Measurements from ENCODE around the gene LEUTX. TPM values are rescaled to one million over a fixed set of nuclear protein-coding genes. Genes with fewer than 3 reads are reported as not detected.
"Not testable (repeated sequence)": the region's sequence is repeated elsewhere in the genome, so short reads cannot be mapped to it uniquely, and the experiment has no call there.

LEUTX gene
- polyA plus RNA-seq, 1 of the 3 experiments (the other 2 are of a cell fraction) = not detected

DNA sequence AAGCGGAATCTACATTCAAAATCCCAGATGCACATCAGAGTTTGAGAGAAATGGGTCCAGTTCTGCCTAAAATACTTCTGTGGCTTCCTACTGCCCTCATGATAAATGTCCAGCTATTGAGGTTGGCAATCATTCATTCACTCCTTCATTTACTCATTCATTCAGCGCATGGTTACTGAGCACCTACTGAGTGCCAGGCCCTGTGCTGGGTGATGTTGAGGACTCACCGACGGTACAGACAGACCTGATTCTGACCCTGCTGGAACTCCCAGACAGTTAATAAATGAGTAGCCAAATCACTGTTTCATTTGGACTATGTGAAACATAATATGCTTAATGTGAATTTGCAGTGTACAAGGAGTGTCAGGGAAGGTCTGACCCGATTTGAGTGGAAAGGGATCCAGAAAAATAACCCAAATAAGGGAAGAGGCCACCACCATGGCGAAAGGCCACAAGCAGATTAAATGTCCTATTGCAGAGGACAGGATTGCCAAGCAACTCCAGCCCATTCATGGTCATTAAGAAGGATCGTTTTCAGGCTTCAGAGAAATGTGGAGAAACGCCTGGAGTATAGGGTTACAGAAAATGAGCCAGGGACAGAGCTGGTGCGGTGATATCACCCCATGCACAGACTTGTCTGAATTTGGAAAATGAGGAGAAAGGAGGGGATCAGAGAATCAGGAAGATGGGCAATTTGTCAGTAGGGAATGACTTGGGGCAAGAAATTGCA is 34.8 kb downstream of the LEUTX start:
- no peak overlapping the region for H3K4me2 ChIP-seq
- H3K27ac ChIP-seq (ENCODE audit: low read depth in 2 of 2, low read length in 1 of 2) = no peak overlapping the region
- H3K4me1 ChIP-seq (ENCODE audit: control insufficient read depth in 1 of 2, insufficient read depth in 2 of 2, low read depth in 1 of 2, low read length in 1 of 2) = no peaks in the 10 kb centered on the region
- no peaks in the 10 kb centered on the region for H3K9me3 ChIP-seq
- no peaks in the 10 kb centered on the region for H3K27me3 ChIP-seq (ENCODE audit: insufficient read depth)
- H3K4me3 ChIP-seq (ENCODE audit: low read depth in 2 of 2, low read length in 1 of 2) = no peak overlapping the region
- CTCF ChIA-PET = interaction anchor here (0.9 to 1.3 kb wide), 2 partner anchors 11 to 29 kb away, joined by 3 to 4 read pairs; no protein-coding TSS in a partner anchor
- H4K20me1 ChIP-seq (ENCODE audit: insufficient read depth) = no peaks in the 10 kb centered on the region
- H3K9ac ChIP-seq = no peak overlapping the region
- 74% methylated on average over 9 of the region's 9 CpGs for WGBS (ENCODE audit: low lambda C conversion rate)
- H3K36me3 ChIP-seq (replicated peaks in 1 of 2; ENCODE audit: control insufficient read depth in 1 of 2, insufficient read depth in 2 of 2, low read length in 1 of 2) = no peaks in the 10 kb centered on the region
- H3K79me2 ChIP-seq (ENCODE audit: insufficient read depth) = no peaks in the 10 kb centered on the region
- H3F3A ChIP-seq (replicated peaks; ENCODE audit: insufficient read depth) = no peaks in the 10 kb centered on the region
- POLR2A ChIA-PET = no interaction called here
- no peak overlapping the region for H2AFZ ChIP-seq (ENCODE audit: low read depth)
- DNase-seq = no peak
- no peaks in the 10 kb centered on the region for H3K9me2 ChIP-seq
- TF ChIP-seq CHD2 (IDR thresholded peaks at IDR 0.05; ENCODE audit: low read length, partially characterized antibody) (no peak), RFX5 (IDR thresholded peaks at IDR 0.05; ENCODE audit: low read length) (no peak), TAF1 (IDR thresholded peaks at IDR 0.05; ENCODE audit: borderline replicate concordance, low read depth, low read length) (no peak)
- TF ChIP-seq, protein P1, sequence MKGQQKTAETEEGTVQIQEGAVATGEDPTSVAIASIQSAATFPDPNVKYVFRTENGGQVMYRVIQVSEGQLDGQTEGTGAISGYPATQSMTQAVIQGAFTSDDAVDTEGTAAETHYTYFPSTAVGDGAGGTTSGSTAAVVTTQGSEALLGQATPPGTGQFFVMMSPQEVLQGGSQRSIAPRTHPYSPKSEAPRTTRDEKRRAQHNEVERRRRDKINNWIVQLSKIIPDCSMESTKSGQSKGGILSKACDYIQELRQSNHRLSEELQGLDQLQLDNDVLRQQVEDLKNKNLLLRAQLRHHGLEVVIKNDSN (IDR thresholded peaks at IDR 0.05; ENCODE audit: borderline replicate concordance, low read depth) = no peak

DNA sequence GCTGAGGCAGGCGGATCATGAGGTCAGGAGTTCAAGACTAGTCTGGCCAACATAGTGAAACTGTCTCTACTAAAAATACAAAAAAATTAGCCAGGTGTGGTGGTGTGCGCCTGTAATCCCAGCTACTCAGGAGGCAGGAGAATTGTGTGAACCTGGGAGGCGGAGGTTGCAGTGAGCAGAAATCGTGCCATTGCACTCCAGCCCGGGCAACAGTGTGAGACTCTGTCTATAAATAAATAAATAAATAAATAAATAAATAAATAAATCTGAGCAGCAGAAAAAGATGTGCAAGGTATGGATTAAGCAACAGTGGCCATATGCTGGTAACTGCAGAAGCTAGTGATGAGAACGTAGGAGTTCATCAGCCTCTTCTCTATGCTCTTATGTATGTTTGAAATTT is 35.5 kb downstream of the LEUTX start:
- H3K4me1 ChIP-seq (ENCODE audit: control insufficient read depth in 1 of 2, insufficient read depth in 2 of 2, low read depth in 1 of 2, low read length in 1 of 2); POLR2A ChIA-PET; H3K4me2 ChIP-seq; H3K4me3 ChIP-seq (ENCODE audit: low read depth in 2 of 2, low read length in 1 of 2); DNase-seq; H3K36me3 ChIP-seq (replicated peaks in 1 of 2; ENCODE audit: control insufficient read depth in 1 of 2, insufficient read depth in 2 of 2, low read length in 1 of 2); H3K79me2 ChIP-seq (ENCODE audit: insufficient read depth); H4K20me1 ChIP-seq (ENCODE audit: insufficient read depth); H3K27me3 ChIP-seq (ENCODE audit: insufficient read depth); H3K9me3 ChIP-seq; H3F3A ChIP-seq (replicated peaks; ENCODE audit: insufficient read depth); H2AFZ ChIP-seq (ENCODE audit: low read depth); H3K9me2 ChIP-seq; H3K27ac ChIP-seq (ENCODE audit: low read depth in 2 of 2, low read length in 1 of 2); H3K9ac ChIP-seq: not testable (repeated sequence)
- CTCF ChIA-PET = interaction anchor here (0.9 kb wide), 1 partner anchor 12 kb away, joined by 3 read pairs; no protein-coding TSS in a partner anchor
- WGBS (ENCODE audit: low lambda C conversion rate) = 93% methylated on average over 6 of the region's 6 CpGs

DNA sequence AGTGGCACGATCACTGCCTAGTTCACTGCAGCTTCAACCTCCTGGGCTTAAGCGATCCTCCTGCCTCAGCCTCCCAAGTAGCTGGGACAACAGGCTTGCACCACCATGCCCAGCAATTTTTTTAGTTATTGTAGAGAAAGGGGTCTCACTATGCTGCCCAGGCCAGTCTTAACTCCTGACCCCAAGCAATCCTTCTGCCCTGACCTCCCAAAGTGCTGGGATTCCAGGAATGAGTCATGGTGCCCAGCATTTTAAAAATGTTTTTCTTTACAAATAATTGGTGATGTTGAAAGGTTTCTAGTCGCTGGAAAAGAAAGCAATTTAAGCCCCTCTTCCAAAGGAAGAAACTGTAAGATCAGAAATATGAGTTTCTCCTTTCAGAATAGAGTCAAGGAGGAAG is 35.9 kb downstream of the LEUTX start:
- POLR2A ChIA-PET = no interaction called here

More for the DNA sequence above, 35.9 kb downstream of the LEUTX start:
- H4K20me1 ChIP-seq (ENCODE audit: insufficient read depth) = no peaks in the 10 kb centered on the region
- WGBS (ENCODE audit: low lambda C conversion rate) = 80% methylated on average over 3 of the region's 3 CpGs
- H3K36me3 ChIP-seq (replicated peaks in 1 of 2; ENCODE audit: control insufficient read depth in 1 of 2, insufficient read depth in 2 of 2, low read length in 1 of 2) = no peaks in the 10 kb centered on the region
- H3K27ac ChIP-seq (ENCODE audit: low read depth in 2 of 2, low read length in 1 of 2) = no peak overlapping the region
- no peak for DNase-seq
- no peaks in the 10 kb centered on the region for H3K79me2 ChIP-seq (ENCODE audit: insufficient read depth)
- CTCF ChIA-PET = interaction anchor here (1.5 kb wide), 1 partner anchor 28 kb away, joined by 6 read pairs; no protein-coding TSS in a partner anchor
- no peaks in the 10 kb centered on the region for H3F3A ChIP-seq (replicated peaks; ENCODE audit: insufficient read depth)
- H3K9me3 ChIP-seq = no peaks in the 10 kb centered on the region
- no peak overlapping the region for H3K4me3 ChIP-seq (ENCODE audit: low read depth in 2 of 2, low read length in 1 of 2)
- no peaks in the 10 kb centered on the region for H3K4me1 ChIP-seq (ENCODE audit: control insufficient read depth in 1 of 2, insufficient read depth in 2 of 2, low read depth in 1 of 2, low read length in 1 of 2)
- H3K9me2 ChIP-seq = no peaks in the 10 kb centered on the region
- no peaks in the 10 kb centered on the region for H3K27me3 ChIP-seq (ENCODE audit: insufficient read depth)
- H3K4me2 ChIP-seq = no peak overlapping the region
- TF ChIP-seq ELF1 (IDR thresholded peaks at IDR 0.05) = no peak
- no peak overlapping the region for H3K9ac ChIP-seq
- no peak overlapping the region for H2AFZ ChIP-seq (ENCODE audit: low read depth)
